Subcutaneous adipose tissue (tissue), 4 donors: Measurements from ENCODE around the gene RHEBL1. TPM values are rescaled to one million over a fixed set of nuclear protein-coding genes. Genes with fewer than 3 reads are reported as not detected.

Experiments
- CTCF ChIP-seq: fragments of 450-650 bp; IDR thresholded peaks from one replicate; pipeline ENCODE4 v1.5.1; 2016; ENCODE audit warnings: low read depth, mild to moderate bottlenecking, control low read depth, antibody characterized with exemption, moderate library complexity
- total RNA-seq, 4 donors: library from RNA; depleted of rRNA; stranded (reverse); fragments of >200 nt; gene quantifications; one replicate each; pipeline ENCODE4 v1.1.0, GENCODE V29; 2016

The RHEBL1 gene
- total RNA-seq, 4 donors from 2014 or later, result 0.51 to 0.88 (median 0.61) TPM

GRCh38 chr12:49057888-49058287, 11.9 kb downstream of the RHEBL1 start:
- TF ChIP-seq CTCF, result no peak

- no peak for TF ChIP-seq CTCF
These were observed 13.6 kb downstream of the RHEBL1 start for GRCh38 chr12:49055978-49056754.

- TF ChIP-seq CTCF, result no peak
These were observed 14.7 kb downstream of the RHEBL1 start for GRCh38 chr12:49055092-49055491.

GRCh38 chr12:49054524-49054923, 15.3 kb downstream of the RHEBL1 start:
- TF ChIP-seq CTCF, result no peak

GRCh38 chr12:49054096-49054495, 15.7 kb downstream of the RHEBL1 start:
- TF ChIP-seq CTCF, result no peak

- TF ChIP-seq CTCF, result no peak
These were observed 17.1 kb downstream of the RHEBL1 start for GRCh38 chr12:49052451-49053208.

GRCh38 chr12:49051777-49052438, 17.9 kb downstream of the RHEBL1 start:
- TF ChIP-seq CTCF, result no peak
